Neutrophil (primary cell): ENCODE measurements around the gene KAT6B.

Experiments used
- H3K27ac ChIP-seq: fragments of 200-600 bp; sonication (generic); 2 replicates; pipeline ENCODE4 v1.5.1; 2016; ENCODE audit warnings: mild to moderate bottlenecking, moderate library complexity
- H3K27me3 ChIP-seq: fragments of 200-600 bp; sonication (generic); 2 replicates; pipeline ENCODE4 v1.6.0; 2016; ENCODE audit warnings: mild to moderate bottlenecking
- H3K36me3 ChIP-seq: fragments of 200-600 bp; sonication (generic); 2 replicates; pipeline ENCODE4 v1.5.1; 2017
- H3K4me1 ChIP-seq, 2 experiments: fragments of 200-600 bp in 1 of 2; sonication (generic) in 1 of 2; 1 replicate in 1 of 2; 2 replicates in 1 of 2; pipeline versions ENCODE4 v1.5.1 to v1.6.1; 2013 to 2016; ENCODE audit warnings: low read depth in 1 of 2, low read length in 1 of 2, mild to moderate bottlenecking in 1 of 2, moderate library complexity in 1 of 2; ENCODE audit not compliant: control insufficient read depth in 1 of 2, insufficient read depth in 1 of 2
- H3K4me3 ChIP-seq, 2 experiments: fragments of 200-600 bp in 1 of 2; sonication (generic) in 1 of 2; 1 replicate in 1 of 2; 2 replicates in 1 of 2; pipeline ENCODE4 v1.5.1; 2013 to 2016; ENCODE audit warnings: low read depth in 1 of 2, low read length in 1 of 2, mild to moderate bottlenecking in 1 of 2, moderate library complexity in 1 of 2
- H3K9me3 ChIP-seq: fragments of 200-600 bp; sonication (generic); 2 replicates; pipeline ENCODE4 v1.5.1; 2016
- TF ChIP-seq, protein P1 (sequence below): fragments of 200-600 bp; sonication (generic); IDR thresholded peaks from 2 replicates; pipeline ENCODE4 v1.5.1; 2016; ENCODE audit warnings: antibody characterized with exemption

The KAT6B gene

DNA sequence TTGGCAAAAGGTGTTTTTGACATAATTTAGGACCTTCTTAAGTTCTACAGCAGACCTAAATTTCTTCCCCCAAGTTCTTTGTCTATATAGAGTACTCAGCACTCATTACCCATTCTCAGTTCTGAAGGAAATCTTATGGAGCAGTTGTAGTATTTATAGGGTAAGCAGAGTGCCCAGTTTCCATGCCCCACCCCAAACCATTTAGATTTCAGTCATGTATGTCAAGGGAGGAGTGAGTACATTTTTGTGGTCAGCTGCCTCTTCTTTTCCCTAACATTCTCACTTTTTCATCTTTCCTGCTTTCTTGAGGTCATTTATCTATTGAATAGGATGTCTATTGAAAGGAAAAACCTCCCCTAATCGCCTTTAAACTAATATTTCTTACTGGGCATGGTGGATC, 83.3 kb downstream of the KAT6B start:
- no peak overlapping the region for H3K27ac ChIP-seq
- peaks cover 0 to 13% of the 10 kb centered on the region in 2 experiments for H3K4me1 ChIP-seq
- no peak overlapping the region for H3K4me3 ChIP-seq
- no peaks in the 10 kb centered on the region for H3K36me3 ChIP-seq
- TF ChIP-seq, protein P1, sequence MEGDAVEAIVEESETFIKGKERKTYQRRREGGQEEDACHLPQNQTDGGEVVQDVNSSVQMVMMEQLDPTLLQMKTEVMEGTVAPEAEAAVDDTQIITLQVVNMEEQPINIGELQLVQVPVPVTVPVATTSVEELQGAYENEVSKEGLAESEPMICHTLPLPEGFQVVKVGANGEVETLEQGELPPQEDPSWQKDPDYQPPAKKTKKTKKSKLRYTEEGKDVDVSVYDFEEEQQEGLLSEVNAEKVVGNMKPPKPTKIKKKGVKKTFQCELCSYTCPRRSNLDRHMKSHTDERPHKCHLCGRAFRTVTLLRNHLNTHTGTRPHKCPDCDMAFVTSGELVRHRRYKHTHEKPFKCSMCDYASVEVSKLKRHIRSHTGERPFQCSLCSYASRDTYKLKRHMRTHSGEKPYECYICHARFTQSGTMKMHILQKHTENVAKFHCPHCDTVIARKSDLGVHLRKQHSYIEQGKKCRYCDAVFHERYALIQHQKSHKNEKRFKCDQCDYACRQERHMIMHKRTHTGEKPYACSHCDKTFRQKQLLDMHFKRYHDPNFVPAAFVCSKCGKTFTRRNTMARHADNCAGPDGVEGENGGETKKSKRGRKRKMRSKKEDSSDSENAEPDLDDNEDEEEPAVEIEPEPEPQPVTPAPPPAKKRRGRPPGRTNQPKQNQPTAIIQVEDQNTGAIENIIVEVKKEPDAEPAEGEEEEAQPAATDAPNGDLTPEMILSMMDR = no peak
- no peaks in the 10 kb centered on the region for H3K27me3 ChIP-seq
- no peaks in the 10 kb centered on the region for H3K9me3 ChIP-seq

DNA sequence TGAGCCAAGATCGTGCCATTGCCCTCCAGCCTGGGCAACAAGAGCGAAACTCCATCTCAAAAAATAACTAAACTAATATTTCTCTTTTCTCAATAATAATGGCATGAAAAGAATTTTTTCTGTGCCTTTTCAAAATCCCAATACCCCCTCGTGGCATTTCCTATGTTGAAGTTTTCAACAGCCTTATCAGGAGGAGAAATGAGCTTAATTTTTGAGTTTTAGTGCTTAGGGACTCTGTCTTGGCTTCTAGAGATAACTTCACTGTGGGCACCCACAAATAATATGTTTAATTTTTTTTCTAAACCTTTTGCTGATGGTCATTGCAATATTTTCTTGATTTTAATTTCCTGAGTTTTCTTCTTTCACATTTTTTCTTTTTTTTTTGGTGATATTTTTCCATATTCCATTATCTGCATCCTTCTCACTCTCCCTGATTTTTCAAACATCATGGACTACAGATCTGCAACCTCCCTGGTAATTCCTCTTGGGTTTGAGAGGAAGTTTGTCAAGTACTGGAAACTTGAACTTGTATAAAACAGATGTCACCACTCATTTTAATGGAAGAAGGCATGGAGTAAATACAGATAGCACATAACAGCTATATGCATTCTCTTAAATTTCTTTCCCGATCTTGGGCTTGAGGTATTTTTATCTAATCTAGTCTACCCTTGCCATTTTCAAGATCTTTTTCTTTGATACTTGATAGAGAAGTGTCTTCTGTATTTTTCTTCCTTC, 84.0 kb downstream of the KAT6B start:
- Histone ChIP-seq H3K36me3 (no peaks in the 10 kb centered on the region), H3K4me1 (peaks cover 0 to 13% of the 10 kb centered on the region in 2 experiments), H3K27ac (no peak overlapping the region), H3K27me3 (no peaks in the 10 kb centered on the region), H3K4me3 (no peak overlapping the region), H3K9me3 (no peaks in the 10 kb centered on the region)
- TF ChIP-seq, protein P1 = no peak

DNA sequence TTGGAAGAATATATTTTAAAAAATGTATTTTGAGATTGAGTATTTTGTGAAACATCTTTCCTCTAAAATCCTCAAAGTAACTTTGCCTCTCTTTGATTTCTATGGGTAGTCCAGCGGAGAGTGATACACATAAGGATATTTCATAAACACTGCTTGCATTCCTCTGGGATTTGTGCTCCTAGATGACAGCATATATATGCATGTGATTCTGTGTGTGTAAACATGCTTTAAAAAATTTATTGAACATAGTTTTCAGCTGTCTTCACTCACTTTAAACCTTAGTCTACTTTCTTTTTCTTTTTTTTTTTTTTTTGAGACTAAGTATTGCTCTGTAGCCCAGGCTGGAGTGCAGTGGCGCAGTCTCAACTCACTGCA, 84.6 kb downstream of the KAT6B start:
- Histone ChIP-seq H3K27ac (no peak overlapping the region), H3K4me1 (peaks cover 0 to 13% of the 10 kb centered on the region in 2 experiments), H3K4me3 (no peak overlapping the region), H3K36me3 (no peaks in the 10 kb centered on the region), H3K27me3 (no peaks in the 10 kb centered on the region), H3K9me3 (no peaks in the 10 kb centered on the region)
- TF ChIP-seq, protein P1 = no peak

DNA sequence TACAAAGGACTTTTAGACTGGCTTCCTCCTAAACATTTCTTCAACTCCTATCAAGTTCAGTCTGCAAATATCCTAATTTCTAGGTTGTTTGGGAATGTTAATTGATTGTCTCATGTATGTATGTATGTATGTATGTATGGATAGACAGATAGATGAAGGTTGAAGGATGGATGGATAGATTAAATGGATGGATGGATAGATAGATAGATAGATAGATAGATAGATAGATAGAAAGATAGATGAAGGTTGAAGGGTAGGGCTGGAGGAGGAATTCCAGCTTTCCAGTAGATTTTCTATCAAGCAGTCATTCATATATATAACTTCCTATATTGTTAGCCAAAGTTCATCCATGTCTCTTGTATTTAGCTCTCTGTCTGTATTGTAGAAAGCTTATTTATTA, 85.8 kb downstream of the KAT6B start:
- TF ChIP-seq, protein P1 = no peak
- Histone ChIP-seq H3K9me3 (no peaks in the 10 kb centered on the region), H3K27me3 (no peaks in the 10 kb centered on the region), H3K4me1 (peaks cover 0 to 13% of the 10 kb centered on the region in 2 experiments), H3K36me3 (no peaks in the 10 kb centered on the region), H3K27ac (no peak overlapping the region), H3K4me3 (no peak overlapping the region)

DNA sequence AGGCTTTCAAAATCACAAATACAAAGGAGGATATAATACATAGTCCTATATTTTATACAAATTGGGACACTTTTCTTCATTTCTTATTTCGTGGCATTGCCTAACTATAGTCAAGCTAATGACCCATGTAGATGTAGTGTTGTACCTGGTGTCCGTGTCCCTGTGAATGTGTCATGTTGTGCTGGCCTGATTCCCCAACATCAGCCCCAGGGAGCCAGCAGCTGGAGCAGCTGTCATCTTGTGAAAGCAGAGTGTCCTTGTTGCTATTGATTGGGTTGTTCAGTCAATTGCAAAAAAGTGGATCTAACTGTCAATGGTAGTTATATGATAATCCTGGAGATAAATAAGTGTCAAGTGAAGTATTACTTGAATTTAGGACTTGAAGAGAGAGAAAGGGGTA, 86.3 kb downstream of the KAT6B start:
- Histone ChIP-seq H3K27ac (no peak overlapping the region), H3K36me3 (no peaks in the 10 kb centered on the region), H3K27me3 (no peaks in the 10 kb centered on the region), H3K4me3 (no peak overlapping the region), H3K4me1 (peaks cover 0 to 13% of the 10 kb centered on the region in 2 experiments), H3K9me3 (no peaks in the 10 kb centered on the region)
- TF ChIP-seq, protein P1 = no peak
